Activated B cell treated with CpG ODN at 0.5 μM for 24 hours (primary cell): Measurements from ENCODE around the gene BPIFB6. TPM values are rescaled to one million over a fixed set of nuclear protein-coding genes. Genes with fewer than 3 reads are reported as not detected.

Source experiments
- ATAC-seq: fragments of 200-7000 bp; cut with Tn5 transposase; one replicate; pipeline ENCODE4 v1.10.0; 2021; ENCODE audit warnings: low read depth, mild to moderate bottlenecking, moderate library complexity
- CTCF ChIA-PET: fragments of 350-600 bp; sonication (Branson Sonifier 250); formaldehyde crosslinking; loops from one replicate; lab custom pipeline; 2021; ENCODE audit warnings: antibody characterized with exemption; lab: Charles Lee
- POLR2A ChIA-PET: fragments of 350-600 bp; sonication (Branson Sonifier 250); formaldehyde crosslinking; loops from one replicate; lab custom pipeline; 2021; ENCODE audit warnings: antibody characterized with exemption; lab: Charles Lee
- DNase-seq: peaks from one replicate; pipeline ENCODE4 v3.0.0; 2022
- H3K27ac Mint-ChIP-seq: one replicate; pipeline ENCODE4 v1.8.0; 2020; ENCODE audit warnings: mixed read lengths
- H3K27me3 Mint-ChIP-seq: one replicate; pipeline ENCODE4 v1.8.0; 2021; ENCODE audit warnings: mixed read lengths
- H3K36me3 Mint-ChIP-seq: one replicate; pipeline ENCODE4 v1.8.0; 2021; ENCODE audit warnings: low read depth, mixed read lengths
- H3K4me1 Mint-ChIP-seq: one replicate; pipeline ENCODE4 v1.8.0; 2021; ENCODE audit warnings: mixed read lengths
- H3K4me3 Mint-ChIP-seq: one replicate; pipeline ENCODE4 v1.8.0; 2020; ENCODE audit warnings: mild to moderate bottlenecking, mixed read lengths
- H3K9me3 Mint-ChIP-seq: one replicate; pipeline ENCODE4 v1.8.0; 2020; ENCODE audit warnings: mixed read lengths
- CTCF ChIP-seq: fragments of 200-600 bp; IDR thresholded peaks from one replicate; pipeline ENCODE4 v1.8.0; 2022; ENCODE audit warnings: antibody characterized with exemption, mild to moderate bottlenecking
- intact Hi-C: fragments of 100-400 bp; cut with micrococcal nuclease; formaldehyde crosslinking; loops from one replicate; pipeline ENCODE4 v1.15.1; 2024
- total RNA-seq: library from RNA; stranded (reverse); gene quantifications from 2 replicates; pipeline ENCODE4 v1.2.3, GENCODE V29; 2022

Gene BPIFB6
- total RNA-seq, 1 donor from 2014 or later: not detected

- peaks cover 4% of the 10 kb centered on the region for H3K9me3 Mint-ChIP-seq
- CTCF ChIA-PET: no interaction called here
- no peaks in the 10 kb centered on the region for H3K4me1 Mint-ChIP-seq
- intact Hi-C loops: no loop called here
- H3K4me3 Mint-ChIP-seq: no peak overlapping the region
- DNase-seq (no peak), ATAC-seq (no peak)
- H3K27me3 Mint-ChIP-seq: no peaks in the 10 kb centered on the region
- no peak overlapping the region for H3K27ac Mint-ChIP-seq
- no peaks in the 10 kb centered on the region for H3K36me3 Mint-ChIP-seq
- POLR2A ChIA-PET: no interaction called here
- TF ChIP-seq CTCF: no peak
Measured at GRCh38 chr20:33034115-33034514, 2.7 kb downstream of the BPIFB6 start.

GRCh38 chr20:33034901-33035492 lies 3.5 kb downstream of the BPIFB6 start:
- Mint-ChIP-seq H3K9me3 (peaks cover 4% of the 10 kb centered on the region), H3K36me3 (no peaks in the 10 kb centered on the region), H3K27ac (no peak overlapping the region), H3K27me3 (no peaks in the 10 kb centered on the region), H3K4me3 (no peak overlapping the region), H3K4me1 (no peaks in the 10 kb centered on the region)
- no peak for TF ChIP-seq CTCF
- DNase-seq (no peak), ATAC-seq (no peak)
- ChIA-PET POLR2A (no interaction called here), CTCF (no interaction called here)
- intact Hi-C loops: no loop called here

- Mint-ChIP-seq H3K36me3 (no peaks in the 10 kb centered on the region), H3K27ac (no peak overlapping the region), H3K4me1 (no peaks in the 10 kb centered on the region), H3K4me3 (no peak overlapping the region), H3K9me3 (peaks cover 4% of the 10 kb centered on the region), H3K27me3 (no peaks in the 10 kb centered on the region)
- ChIA-PET CTCF (no interaction called here), POLR2A (no interaction called here)
- ATAC-seq (no peak), DNase-seq (no peak)
- TF ChIP-seq CTCF: no peak
- intact Hi-C loops: no loop called here
Measured at GRCh38 chr20:33037456-33037855, 6.0 kb downstream of the BPIFB6 start.

- ChIA-PET POLR2A (no interaction called here), CTCF (no interaction called here)
- DNase-seq: no peak
- no peak for TF ChIP-seq CTCF
- H3K4me1 Mint-ChIP-seq: no peaks in the 10 kb centered on the region
- no peaks in the 10 kb centered on the region for H3K27me3 Mint-ChIP-seq
- intact Hi-C loops: no loop called here
- H3K4me3 Mint-ChIP-seq: no peak overlapping the region
- no peaks in the 10 kb centered on the region for H3K36me3 Mint-ChIP-seq
- H3K9me3 Mint-ChIP-seq: peaks cover 1% of the 10 kb centered on the region
- no peak overlapping the region for H3K27ac Mint-ChIP-seq
- ATAC-seq: no peak
Measured at GRCh38 chr20:33038243-33038642, 6.8 kb downstream of the BPIFB6 start.

- peaks cover 2% of the 10 kb centered on the region for H3K36me3 Mint-ChIP-seq
- H3K27me3 Mint-ChIP-seq: no peaks in the 10 kb centered on the region
- H3K9me3 Mint-ChIP-seq: peaks cover 6% of the 10 kb centered on the region
- no peak for ATAC-seq
- TF ChIP-seq CTCF: no peak
- H3K4me3 Mint-ChIP-seq: no peak overlapping the region
- no peak for DNase-seq
- H3K4me1 Mint-ChIP-seq: no peaks in the 10 kb centered on the region
- H3K27ac Mint-ChIP-seq: no peak overlapping the region
- CTCF ChIA-PET: no interaction called here
- POLR2A ChIA-PET: no interaction called here
- intact Hi-C loops: no loop called here
Measured at GRCh38 chr20:33042430-33042829, 11.0 kb downstream of the BPIFB6 start.
